Parathyroid adenoma (tissue), 2 donors: ENCODE results near the gene SRSF8.

Source experiments
- H2AFZ ChIP-seq: fragments of 300-600 bp; sonication (generic); one replicate; pipeline ENCODE4 v1.7.0; 2017; ENCODE audit warnings: antibody characterized with exemption, mild to moderate bottlenecking
- H3K27ac ChIP-seq: fragments of 300-600 bp; sonication (generic); one replicate; pipeline ENCODE4 v1.7.0; 2017
- H3K27me3 ChIP-seq: fragments of 300-600 bp; sonication (generic); one replicate; pipeline ENCODE4 v1.7.0; 2017; ENCODE audit warnings: low read length; ENCODE audit not compliant: control insufficient read depth, insufficient read depth
- H3K36me3 ChIP-seq: fragments of 300-600 bp; sonication (generic); one replicate; pipeline ENCODE4 v1.7.0; 2017; ENCODE audit warnings: low read length; ENCODE audit not compliant: control insufficient read depth, insufficient read depth
- H3K4me1 ChIP-seq: fragments of 300-600 bp; sonication (generic); one replicate; pipeline ENCODE4 v1.7.0; 2017; ENCODE audit warnings: control low read depth
- H3K4me2 ChIP-seq: fragments of 300-600 bp; sonication (generic); one replicate; pipeline ENCODE4 v1.7.0; 2017; ENCODE audit warnings: low read length
- H3K4me3 ChIP-seq: fragments of 300-600 bp; sonication (generic); one replicate; pipeline ENCODE4 v1.7.0; 2017; ENCODE audit warnings: low read depth, low read length
- H3K79me2 ChIP-seq: fragments of 300-600 bp; sonication (generic); one replicate; pipeline ENCODE4 v1.7.0; 2017; ENCODE audit warnings: control low read depth
- H3K9ac ChIP-seq: fragments of 300-600 bp; sonication (generic); one replicate; pipeline ENCODE4 v1.7.0; 2017; ENCODE audit warnings: mild to moderate bottlenecking
- H3K9me3 ChIP-seq: fragments of 300-600 bp; sonication (generic); one replicate; pipeline ENCODE4 v1.7.0; 2017; ENCODE audit warnings: low read length; ENCODE audit not compliant: control insufficient read depth
- CTCF ChIP-seq: fragments of 300-600 bp; sonication (generic); IDR thresholded peaks from one replicate; pipeline ENCODE4 v1.7.0; 2017; ENCODE audit warnings: antibody characterized with exemption, mild to moderate bottlenecking
- donor health status: primary hyperparathyroidism.

The SRSF8 gene

GRCh38 chr11:95082576-95083001 is 15.9 kb downstream of the SRSF8 start:
- Histone ChIP-seq H3K27ac (no peak overlapping the region), H3K4me2 (no peak overlapping the region), H3K9ac (no peak overlapping the region), H3K4me1 (no peaks in the 10 kb centered on the region), H3K79me2 (no peaks in the 10 kb centered on the region), H3K36me3 (no peaks in the 10 kb centered on the region), H3K27me3 (no peaks in the 10 kb centered on the region), H3K9me3 (no peaks in the 10 kb centered on the region), H3K4me3 (no peak overlapping the region), H2AFZ (no peak overlapping the region)
- TF ChIP-seq CTCF = no peak

GRCh38 chr11:95084509-95084908 is 17.8 kb downstream of the SRSF8 start:
- H3K27me3 ChIP-seq = no peaks in the 10 kb centered on the region
- H3K36me3 ChIP-seq = no peaks in the 10 kb centered on the region
- no peak overlapping the region for H3K4me3 ChIP-seq
- no peak overlapping the region for H2AFZ ChIP-seq
- no peak overlapping the region for H3K4me2 ChIP-seq
- H3K9me3 ChIP-seq = no peaks in the 10 kb centered on the region
- H3K4me1 ChIP-seq = no peaks in the 10 kb centered on the region
- H3K27ac ChIP-seq = no peak overlapping the region
- H3K79me2 ChIP-seq = no peaks in the 10 kb centered on the region
- H3K9ac ChIP-seq = no peak overlapping the region
- no peak for TF ChIP-seq CTCF

GRCh38 chr11:95085117-95085816 is 18.5 kb downstream of the SRSF8 start:
- no peak for TF ChIP-seq CTCF
- Histone ChIP-seq H2AFZ (no peak overlapping the region), H3K9me3 (no peaks in the 10 kb centered on the region), H3K9ac (no peak overlapping the region), H3K4me1 (no peaks in the 10 kb centered on the region), H3K4me3 (no peak overlapping the region), H3K27me3 (no peaks in the 10 kb centered on the region), H3K36me3 (no peaks in the 10 kb centered on the region), H3K79me2 (no peaks in the 10 kb centered on the region), H3K27ac (no peak overlapping the region), H3K4me2 (no peak overlapping the region)

GRCh38 chr11:95086151-95086550 is 19.4 kb downstream of the SRSF8 start:
- H3K9ac ChIP-seq = no peak overlapping the region
- H3K4me2 ChIP-seq = no peak overlapping the region
- peaks cover 3% of the 10 kb centered on the region for H3K4me1 ChIP-seq
- no peaks in the 10 kb centered on the region for H3K36me3 ChIP-seq
- H3K9me3 ChIP-seq = no peaks in the 10 kb centered on the region
- no peak overlapping the region for H3K27ac ChIP-seq
- no peak overlapping the region for H3K4me3 ChIP-seq
- no peaks in the 10 kb centered on the region for H3K79me2 ChIP-seq
- no peak overlapping the region for H2AFZ ChIP-seq
- no peaks in the 10 kb centered on the region for H3K27me3 ChIP-seq
- no peak for TF ChIP-seq CTCF
